ENCODE measurements around the gene HABP2. TPM values are rescaled to one million over a fixed set of nuclear protein-coding genes. Genes with fewer than 3 reads are reported as not detected.

HABP2 gene
- not detected in 2 replicates for total RNA-seq (2014; rRNA removed; shearing (Covaris generic))

- no peak for DNase-seq (ENCODE audit: low read depth)
Measured at GRCh38 chr10:113552701-113553100, at the start of gene HABP2. Gene HABP2 (plus strand): TSS chr10:113553053. CDS start chr10:113553122, 69 bp downstream.

GRCh38 chr10:113503930-113504329 is 48.9 kb upstream of the HABP2 start:
- no peak for DNase-seq (ENCODE audit: low read depth)

- no peak for DNase-seq (ENCODE audit: low read depth)
Measured at GRCh38 chr10:113504423-113504822, 48.4 kb upstream of the HABP2 start.

- DNase-seq (ENCODE audit: low read depth) = no peak
Measured at GRCh38 chr10:113506476-113506875, 46.4 kb upstream of the HABP2 start.

- no peak for DNase-seq (ENCODE audit: low read depth)
Measured at GRCh38 chr10:113511419-113511818, 41.4 kb upstream of the HABP2 start.

- no peak for DNase-seq (ENCODE audit: low read depth)
Measured at GRCh38 chr10:113515161-113515560, 37.7 kb upstream of the HABP2 start.

- DNase-seq (ENCODE audit: low read depth) = no peak
Measured at GRCh38 chr10:113515601-113516000, 37.3 kb upstream of the HABP2 start.

- no peak for DNase-seq (ENCODE audit: low read depth)
Measured at GRCh38 chr10:113516061-113516460, 36.8 kb upstream of the HABP2 start.

- DNase-seq (ENCODE audit: low read depth) = no peak
Measured at GRCh38 chr10:113517165-113517900, 35.5 kb upstream of the HABP2 start.

- DNase-seq (ENCODE audit: low read depth) = no peak
Measured at GRCh38 chr10:113517901-113518260, 35.0 kb upstream of the HABP2 start.

GRCh38 chr10:113518415-113518814 is 34.4 kb upstream of the HABP2 start:
- DNase-seq (ENCODE audit: low read depth) = no peak

- no peak for DNase-seq (ENCODE audit: low read depth)
Measured at GRCh38 chr10:113518816-113519591, 33.8 kb upstream of the HABP2 start.

GRCh38 chr10:113519681-113520115 is 33.2 kb upstream of the HABP2 start:
- no peak for DNase-seq (ENCODE audit: low read depth)

GRCh38 chr10:113520261-113520660 is 32.6 kb upstream of the HABP2 start:
- DNase-seq (ENCODE audit: low read depth) = no peak

GRCh38 chr10:113520690-113521474 is 32.0 kb upstream of the HABP2 start:
- peak; percentile 57 for DNase-seq (ENCODE audit: low read depth)

GRCh38 chr10:113521475-113521795 is 31.4 kb upstream of the HABP2 start:
- DNase-seq (ENCODE audit: low read depth) = no peak

- no peak for DNase-seq (ENCODE audit: low read depth)
Measured at GRCh38 chr10:113522460-113522859, 30.4 kb upstream of the HABP2 start.

- no peak for DNase-seq (ENCODE audit: low read depth)
Measured at GRCh38 chr10:113523071-113523470, 29.8 kb upstream of the HABP2 start.

GRCh38 chr10:113523628-113524027 is 29.2 kb upstream of the HABP2 start:
- DNase-seq (ENCODE audit: low read depth) = no peak

GRCh38 chr10:113524120-113524519 is 28.7 kb upstream of the HABP2 start:
- DNase-seq (ENCODE audit: low read depth) = no peak

GRCh38 chr10:113524539-113525490 is 28.0 kb upstream of the HABP2 start:
- DNase-seq (ENCODE audit: low read depth) = peak; percentile 36

Measured in RPMI7951 (cell line).